ENCODE measurements around the gene GIT1.

GRCh38 chr17:29571883-29572681 lies 17.4 kb downstream of the GIT1 start:
- TF ChIP-seq CSDC2 (CRISPR knock-in tag; IDR thresholded peaks at IDR 0.05) (no peak), ESRRG (CRISPR knock-in tag; IDR thresholded peaks at IDR 0.05) (no peak), ZNF70 (CRISPR knock-in tag; IDR thresholded peaks at IDR 0.05) (no peak), ZFP3 (CRISPR knock-in tag; IDR thresholded peaks at IDR 0.05) (no peak), TCF4 (CRISPR knock-in tag; IDR thresholded peaks at IDR 0.05; ENCODE audit: borderline replicate concordance) (no peak), SNAI2 (CRISPR knock-in tag; IDR thresholded peaks at IDR 0.05) (no peak), RARB (CRISPR knock-in tag; IDR thresholded peaks at IDR 0.05) (no peak), OSR1 (CRISPR knock-in tag; IDR thresholded peaks at IDR 0.05) (no peak)
- TF ChIP-seq, protein P1, sequence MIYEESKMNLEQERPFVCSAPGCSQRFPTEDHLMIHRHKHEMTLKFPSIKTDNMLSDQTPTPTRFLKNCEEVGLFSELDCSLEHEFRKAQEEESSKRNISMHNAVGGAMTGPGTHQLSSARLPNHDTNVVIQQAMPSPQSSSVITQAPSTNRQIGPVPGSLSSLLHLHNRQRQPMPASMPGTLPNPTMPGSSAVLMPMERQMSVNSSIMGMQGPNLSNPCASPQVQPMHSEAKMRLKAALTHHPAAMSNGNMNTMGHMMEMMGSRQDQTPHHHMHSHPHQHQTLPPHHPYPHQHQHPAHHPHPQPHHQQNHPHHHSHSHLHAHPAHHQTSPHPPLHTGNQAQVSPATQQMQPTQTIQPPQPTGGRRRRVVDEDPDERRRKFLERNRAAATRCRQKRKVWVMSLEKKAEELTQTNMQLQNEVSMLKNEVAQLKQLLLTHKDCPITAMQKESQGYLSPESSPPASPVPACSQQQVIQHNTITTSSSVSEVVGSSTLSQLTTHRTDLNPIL (CRISPR knock-in tag; IDR thresholded peaks at IDR 0.05; ENCODE audit: low read depth), result no peak
